Daoy (cell line): ENCODE results near the gene LMNA. TPM values are rescaled to one million over a fixed set of nuclear protein-coding genes. Genes with fewer than 3 reads are reported as not detected.
"Not testable (repeated sequence)": the region's sequence is repeated elsewhere in the genome, so short reads cannot be mapped to it uniquely, and the experiment has no call there.

Experiments
- DNase-seq: peaks from one replicate; pipeline ENCODE4 v3.0.0-alpha.2; 2015; ENCODE audit warnings: low read depth
- total RNA-seq: library from RNA; depleted of rRNA; stranded (reverse); fragments of >200 nt; shearing (Covaris generic); gene quantifications from 2 replicates; pipeline ENCODE4 v1.2.3, GENCODE V29; 2014

The LMNA gene
- total RNA-seq, 1 experiment from 2014 or later = 708 TPM

DNA sequence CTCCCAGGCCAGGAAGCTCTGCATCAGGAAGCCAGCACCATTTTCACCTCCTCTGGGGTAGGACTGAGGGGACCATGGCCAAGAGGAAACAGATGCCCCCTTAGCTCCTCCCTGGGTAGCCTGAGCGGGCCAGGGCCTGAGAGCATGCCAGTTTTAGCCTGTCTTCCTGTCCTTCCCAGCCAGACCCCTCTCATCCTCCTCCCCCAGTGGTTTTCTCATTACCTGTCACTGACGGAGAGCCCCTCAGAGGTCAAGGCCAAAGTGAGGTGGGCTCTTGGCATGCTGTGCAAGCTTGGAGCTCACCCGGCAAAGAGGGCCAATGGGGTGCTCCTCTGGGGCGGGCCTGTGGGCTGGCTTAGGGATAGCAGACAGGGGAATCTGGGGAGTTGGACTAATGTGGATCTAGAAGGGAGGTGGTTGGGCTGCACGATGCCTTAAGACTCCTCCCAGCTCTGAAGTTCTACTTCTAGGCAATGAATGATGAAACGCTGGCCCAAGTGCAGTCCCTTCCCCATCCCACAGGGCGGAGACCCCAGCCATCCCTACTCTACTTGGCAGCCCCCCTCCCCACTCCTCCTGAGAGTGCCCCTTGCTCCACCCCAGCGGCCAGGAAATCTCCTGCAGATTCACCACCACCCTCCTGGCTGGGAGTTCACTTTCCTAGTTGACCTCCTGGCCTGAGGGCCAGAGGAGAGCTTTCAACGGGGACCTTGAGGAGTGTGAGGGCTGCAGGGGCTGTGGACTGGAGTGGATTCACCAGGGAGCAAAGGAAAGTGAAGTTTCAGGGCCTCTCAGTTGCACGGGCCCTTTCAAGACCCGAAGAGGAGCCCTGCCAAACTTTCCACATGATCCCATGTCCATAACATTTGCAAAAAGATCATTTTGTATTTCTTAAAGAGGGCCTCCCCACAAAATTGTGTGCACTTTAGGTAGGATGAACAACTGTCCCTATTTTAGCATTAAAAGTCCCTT, 9.4 kb upstream of the LMNA start:
- no peak for DNase-seq

DNA sequence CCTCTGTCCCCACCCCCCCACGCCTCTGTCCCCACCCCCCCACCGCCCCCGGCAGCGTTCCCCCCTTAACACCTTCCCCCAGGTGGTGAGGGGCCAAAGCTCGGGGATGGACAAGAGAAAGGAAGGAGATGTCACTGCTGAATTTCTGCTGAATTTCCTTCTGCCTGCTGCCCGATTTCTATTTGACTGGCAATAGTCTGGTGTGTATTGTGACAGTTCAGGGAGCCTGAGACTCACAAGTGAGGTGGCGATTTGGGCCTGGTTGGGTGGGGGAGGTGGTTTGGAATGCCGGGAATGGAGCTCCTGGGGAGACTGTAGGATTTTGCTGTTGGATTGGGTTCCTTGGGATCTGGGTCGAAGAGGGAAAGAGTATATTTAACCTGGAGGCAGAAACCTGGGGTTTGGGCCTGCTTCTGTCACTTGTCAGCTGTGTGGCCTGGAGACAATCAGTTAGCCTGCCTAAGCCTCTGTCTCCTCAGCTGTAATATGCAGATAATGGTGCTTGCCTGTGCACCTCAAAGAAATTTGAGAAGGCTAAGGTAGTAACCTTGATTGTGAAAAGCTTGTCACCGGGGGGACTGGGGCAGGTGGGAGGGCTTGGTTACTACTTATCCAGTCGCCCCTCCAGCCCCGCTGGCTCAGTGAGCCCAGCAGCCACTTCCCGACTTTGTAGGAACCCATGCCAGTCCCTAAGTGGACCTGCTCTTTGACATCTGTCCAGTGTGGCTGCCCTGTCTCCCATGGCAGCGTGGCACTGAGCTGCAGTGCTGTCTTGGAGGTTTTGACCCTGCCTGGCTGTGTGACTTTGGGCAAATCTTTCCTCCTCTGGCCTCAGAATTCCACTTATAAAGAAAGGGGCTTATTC, 7.7 kb upstream of the LMNA start:
- DNase-seq = no peak

DNA sequence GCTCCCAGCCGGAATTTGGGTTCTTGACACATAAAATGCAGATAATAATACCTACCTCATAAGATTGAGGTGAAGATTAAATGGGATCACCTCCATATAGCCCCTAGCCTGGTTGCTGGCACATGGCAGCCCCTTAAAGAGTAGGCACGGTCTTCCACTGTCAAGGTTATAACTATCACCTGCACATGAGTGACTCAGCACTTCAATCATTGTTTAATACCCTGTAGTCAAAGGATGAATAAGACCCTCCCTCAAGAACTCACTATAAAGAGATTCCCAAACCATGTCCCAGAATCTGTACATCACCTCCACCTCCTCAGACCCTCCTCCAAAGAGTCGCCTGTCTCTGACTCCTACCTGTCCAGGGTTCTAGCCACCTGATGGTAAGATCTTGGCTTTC, 6.5 kb upstream of the LMNA start:
- no peak for DNase-seq

DNA sequence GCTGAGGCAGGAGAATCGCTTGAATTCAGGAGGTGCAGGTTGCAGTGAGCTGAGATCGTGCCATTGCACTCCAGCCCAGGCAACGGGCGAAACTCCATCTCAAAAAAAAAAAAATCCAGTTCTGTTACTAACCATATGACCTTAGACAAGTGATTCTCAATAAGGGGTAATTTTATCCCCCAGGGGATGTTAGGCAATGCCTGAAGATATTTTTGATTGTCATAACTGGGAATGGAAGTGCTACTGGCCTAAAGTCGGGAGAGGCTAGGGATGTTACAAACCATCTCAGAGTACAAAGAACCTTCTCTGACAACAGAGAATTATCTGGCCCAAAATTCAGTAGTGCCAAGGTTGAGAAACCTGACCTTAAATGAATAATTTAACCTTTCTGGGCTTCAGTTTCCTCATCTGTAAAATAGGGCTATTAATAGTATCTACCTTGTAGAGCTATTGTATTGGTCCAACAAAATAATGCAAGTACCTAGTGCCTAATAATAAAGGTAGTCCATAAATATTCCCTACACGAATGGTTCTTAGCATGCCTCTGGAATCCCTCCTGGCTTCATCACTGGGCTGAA, 5.8 kb upstream of the LMNA start:
- DNase-seq = no peak

DNA sequence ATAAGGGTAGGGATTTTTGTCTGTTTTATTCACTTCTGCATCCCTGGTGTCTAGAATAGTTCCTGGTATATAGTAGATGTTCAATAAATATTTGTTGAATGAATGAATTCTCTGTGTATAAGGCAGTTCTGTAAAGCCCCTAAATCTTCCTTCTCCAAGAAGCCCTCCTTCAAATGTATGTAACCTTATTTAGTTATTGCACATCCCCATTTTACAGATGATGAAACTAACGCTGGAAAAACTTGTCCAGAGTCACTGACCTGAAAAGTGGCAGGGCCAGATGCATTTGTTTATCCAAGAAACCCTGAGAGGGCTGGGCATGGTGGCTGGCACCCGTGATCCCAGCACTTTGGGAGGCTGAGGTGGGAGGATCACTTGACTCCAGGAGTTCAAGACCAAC, 4.3 kb upstream of the LMNA start:
- DNase-seq = no peak

DNA sequence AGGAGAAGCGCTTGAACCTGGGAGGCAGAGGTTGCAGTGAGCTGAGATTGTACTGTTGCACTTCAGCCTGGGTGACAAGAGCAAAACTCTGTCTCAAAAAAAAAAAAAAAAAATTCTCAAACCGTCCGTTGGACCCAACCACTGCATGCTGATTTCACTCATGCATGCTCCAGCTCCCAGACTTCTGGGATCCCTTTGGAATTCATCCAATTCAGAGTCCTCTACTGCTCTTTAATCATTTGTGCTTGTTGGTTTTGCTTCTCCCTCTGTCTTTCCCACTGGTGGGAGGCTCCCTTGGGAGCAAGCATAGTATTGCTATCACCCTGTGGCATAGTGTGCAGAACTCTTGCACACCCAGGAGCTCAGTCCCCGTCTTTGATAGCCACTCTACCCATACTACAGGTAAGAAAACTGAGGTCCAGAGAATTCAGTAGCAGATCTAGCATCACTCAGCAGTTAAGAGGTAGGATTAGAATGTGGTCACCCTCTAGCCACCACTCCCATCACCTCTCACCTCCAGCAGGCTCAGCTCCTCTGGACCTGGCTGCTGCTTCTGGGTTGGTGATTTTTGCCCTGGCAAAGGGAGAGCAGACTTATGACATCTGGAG, 3.1 kb upstream of the LMNA start:
- DNase-seq = no peak

DNA sequence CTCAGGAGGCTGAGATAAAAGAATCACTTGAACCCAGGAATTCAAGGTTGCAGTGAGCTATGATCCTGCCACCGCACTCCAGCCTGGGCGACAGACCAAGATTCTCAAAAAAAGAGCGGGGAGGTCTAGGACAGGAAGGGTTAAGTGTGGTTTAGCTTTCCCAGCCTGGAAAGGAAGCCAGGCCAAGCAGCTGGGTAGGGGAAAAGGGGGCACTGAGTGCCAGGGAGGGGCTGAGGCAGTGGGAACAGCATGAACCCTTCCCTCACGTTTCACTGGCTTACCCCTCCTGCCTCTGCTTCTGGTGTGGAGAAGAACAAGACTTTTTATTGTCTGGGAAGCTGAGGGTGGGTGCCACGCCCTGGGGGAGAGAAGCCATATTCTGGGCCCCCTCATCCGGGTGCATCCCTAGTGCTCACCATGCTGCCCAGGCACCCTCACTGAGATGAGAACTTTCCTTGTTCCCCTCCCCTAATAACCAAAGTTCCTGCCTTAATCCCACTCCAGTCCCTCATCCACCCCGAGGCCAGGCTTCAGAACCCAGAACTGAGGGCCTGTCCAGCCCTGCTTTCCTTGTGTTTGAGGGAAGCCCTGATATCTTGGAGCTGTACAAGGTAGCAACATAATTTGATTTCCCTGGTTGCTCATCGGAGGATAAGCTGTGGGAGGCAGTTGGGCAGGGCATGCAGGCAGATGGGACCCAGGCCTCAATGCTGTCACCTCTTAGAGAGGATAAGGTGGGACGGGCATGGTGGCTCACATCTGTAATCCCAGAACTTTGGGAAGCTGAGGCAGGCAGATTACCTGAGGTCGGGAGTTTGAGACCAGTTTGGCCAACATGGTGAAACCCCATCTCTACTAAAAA, 2.0 kb upstream of the LMNA start:
- DNase-seq = peak; percentile 39

DNA sequence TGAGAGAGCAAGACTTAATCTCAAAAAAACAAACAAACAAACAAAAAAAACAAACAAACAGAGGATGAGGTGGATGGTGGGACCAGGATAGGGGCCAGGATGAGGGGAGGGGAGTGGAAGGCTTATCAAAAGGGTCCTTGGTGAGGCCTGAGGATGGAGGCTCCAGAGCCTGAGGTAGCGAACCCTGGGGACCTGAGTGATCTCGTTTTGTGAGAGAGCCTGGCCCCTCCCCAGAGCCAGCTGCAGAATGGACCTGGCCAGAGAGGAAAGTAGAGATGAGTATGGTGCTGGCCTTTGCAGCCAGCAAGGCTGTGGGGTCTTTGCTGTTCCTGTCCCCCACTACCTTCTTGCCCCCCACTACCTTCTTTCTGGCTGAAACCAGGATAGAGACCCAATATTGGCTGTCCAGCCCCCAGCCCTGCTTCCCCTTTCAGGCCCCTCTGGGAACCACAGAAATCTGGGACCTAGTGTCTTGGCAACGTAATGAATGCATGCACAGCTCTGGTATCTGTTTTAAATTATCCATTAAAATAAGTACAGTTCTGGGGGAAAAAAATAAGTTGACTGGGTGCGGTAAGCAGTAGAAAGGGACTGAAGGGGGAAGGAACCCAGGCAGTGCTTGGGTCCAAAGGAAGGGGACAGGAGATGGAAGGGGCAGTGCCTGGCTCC, 1.1 kb upstream of the LMNA start:
- DNase-seq = no peak

DNA sequence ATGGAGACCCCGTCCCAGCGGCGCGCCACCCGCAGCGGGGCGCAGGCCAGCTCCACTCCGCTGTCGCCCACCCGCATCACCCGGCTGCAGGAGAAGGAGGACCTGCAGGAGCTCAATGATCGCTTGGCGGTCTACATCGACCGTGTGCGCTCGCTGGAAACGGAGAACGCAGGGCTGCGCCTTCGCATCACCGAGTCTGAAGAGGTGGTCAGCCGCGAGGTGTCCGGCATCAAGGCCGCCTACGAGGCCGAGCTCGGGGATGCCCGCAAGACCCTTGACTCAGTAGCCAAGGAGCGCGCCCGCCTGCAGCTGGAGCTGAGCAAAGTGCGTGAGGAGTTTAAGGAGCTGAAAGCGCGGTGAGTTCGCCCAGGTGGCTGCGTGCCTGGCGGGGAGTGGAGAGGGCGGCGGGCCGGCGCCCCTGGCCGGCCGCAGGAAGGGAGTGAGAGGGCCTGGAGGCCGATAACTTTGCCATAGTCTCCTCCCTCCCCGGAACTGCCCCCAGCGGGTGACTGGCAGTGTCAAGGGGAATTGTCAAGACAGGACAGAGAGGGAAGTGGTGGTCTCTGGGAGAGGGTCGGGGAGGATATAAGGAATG, 505 bp downstream of the LMNA start:
- no peak for DNase-seq

DNA sequence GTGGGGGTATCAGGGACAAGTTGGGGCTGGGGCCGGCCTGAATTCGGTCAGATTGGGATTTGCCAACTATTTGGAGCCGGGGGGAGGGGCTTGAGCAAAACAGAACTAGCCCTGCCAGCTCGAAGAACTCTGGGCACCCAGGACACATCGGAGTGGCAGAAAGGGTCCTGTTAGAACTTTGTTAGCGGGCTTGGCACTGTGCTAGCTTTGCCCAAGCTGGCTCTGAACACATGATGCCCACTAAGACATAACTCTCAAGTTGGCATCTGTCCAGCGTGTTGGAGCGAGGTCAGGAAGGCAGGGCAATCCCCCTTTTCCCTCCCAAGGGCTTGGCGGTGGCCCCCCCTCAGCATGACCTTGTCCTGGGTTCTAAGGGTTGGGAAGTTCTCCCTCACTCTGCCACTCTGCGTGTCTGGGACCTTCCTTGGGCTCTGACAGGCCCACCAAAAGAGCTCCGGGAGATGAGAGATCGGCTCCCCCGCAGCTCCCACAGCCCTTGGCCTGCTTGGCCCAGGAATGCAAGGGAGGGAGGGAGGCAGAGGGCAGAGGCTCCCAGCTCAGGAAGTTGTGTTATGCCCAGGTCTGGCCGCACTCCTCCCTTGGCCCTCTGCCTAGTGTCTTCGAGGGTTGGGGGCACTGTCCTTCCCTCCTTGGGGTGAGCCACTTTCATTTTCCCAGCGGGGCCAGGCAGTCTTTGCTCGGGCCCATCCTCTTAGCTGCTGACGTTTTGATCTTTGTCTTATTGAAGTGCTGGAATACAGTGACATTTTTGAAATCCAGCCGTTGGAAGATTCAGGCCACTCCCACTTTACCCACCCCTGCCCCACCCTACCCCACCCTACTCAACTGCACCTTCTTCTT, 1.2 kb downstream of the LMNA start:
- DNase-seq = peak; percentile 90

DNA sequence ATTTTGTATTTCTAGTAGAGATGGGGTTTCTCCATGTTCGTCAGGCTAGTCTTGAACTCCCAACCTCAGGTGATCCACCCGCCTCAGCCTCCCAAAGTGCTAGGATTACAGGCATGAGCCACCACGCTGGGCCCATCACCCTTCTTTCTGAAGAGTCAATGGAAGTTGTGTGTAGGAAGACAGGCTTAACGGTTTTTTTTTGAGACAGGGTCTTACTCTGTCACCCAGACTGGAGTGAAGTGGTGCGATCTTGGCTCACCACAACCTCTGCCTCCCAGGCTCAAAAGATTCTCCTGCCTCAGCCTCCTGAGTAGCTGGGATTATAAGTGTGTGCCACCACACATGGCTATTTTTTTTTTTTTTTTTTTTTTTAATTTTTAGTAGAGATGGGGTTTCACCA, 2.2 kb downstream of the LMNA start:
- not testable (repeated sequence) for DNase-seq

DNA sequence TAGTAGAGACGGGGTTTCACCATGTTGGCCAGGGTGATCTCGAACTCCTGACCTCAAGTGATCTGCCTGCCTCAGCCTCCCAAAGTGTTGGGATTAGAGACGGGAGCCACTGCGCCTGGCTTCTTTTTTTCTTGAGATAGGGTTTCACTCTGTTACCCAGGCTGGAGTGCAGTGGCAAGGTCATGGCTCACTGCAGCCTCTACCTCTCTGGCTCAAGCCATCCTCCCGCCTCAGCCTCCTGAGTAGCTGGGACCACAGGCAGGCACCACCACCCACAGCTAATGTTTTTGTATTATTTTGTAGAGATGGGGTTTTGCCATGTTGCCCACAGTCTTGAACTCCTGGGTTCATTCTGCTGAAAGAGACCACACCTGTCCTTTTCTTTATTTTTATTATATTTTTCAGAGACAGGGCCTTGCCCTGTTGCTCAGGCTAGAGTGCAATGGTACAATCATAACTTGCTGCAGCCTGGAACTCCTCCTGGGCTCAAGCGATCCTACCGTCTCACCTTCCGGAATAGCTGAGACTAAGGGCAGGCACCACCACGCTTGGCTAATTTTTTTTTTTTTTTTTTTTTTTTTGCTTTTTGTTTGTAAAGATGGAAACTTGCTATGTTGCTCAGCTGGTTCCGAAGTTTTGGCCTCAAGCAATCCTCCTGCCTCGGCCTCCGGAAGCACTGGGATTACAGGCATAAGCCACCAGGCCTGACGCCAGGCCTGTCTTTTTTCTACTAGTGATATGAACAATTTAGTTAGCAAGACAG, 3.1 kb downstream of the LMNA start:
- DNase-seq = no peak

DNA sequence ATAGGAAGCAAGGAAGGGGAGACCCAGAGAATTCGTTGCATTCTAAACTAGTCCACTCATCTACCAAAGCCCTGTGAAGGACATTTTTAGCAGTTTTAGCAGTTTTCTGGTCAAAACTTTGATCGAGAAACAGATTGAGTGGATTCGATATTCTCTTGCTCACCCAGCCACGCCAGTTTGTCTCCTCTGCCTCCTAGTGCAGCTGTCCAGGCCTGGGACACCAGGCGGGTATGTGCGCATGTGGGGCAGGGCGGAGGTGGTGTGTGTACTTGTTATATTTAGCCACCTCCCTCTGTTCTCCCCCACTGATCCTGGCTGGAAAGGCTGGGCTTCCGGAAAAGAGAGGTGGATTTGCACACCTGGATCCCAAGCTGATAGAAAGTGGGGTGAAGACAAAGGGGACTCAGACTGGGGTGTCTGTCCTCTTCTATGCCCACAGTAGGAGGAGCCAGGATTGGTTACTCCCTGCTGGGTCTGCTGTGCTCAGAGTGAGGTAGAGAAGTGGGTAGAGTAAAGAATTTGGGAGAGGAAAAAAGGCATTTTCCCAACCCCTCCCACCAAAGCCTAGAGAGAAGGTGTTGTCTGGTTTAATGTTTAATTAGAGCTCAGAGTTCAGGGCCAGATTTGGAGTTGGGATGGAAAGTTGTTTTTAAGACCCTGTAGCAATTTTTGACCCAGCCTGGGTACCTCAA, 3.8 kb downstream of the LMNA start:
- no peak for DNase-seq

DNA sequence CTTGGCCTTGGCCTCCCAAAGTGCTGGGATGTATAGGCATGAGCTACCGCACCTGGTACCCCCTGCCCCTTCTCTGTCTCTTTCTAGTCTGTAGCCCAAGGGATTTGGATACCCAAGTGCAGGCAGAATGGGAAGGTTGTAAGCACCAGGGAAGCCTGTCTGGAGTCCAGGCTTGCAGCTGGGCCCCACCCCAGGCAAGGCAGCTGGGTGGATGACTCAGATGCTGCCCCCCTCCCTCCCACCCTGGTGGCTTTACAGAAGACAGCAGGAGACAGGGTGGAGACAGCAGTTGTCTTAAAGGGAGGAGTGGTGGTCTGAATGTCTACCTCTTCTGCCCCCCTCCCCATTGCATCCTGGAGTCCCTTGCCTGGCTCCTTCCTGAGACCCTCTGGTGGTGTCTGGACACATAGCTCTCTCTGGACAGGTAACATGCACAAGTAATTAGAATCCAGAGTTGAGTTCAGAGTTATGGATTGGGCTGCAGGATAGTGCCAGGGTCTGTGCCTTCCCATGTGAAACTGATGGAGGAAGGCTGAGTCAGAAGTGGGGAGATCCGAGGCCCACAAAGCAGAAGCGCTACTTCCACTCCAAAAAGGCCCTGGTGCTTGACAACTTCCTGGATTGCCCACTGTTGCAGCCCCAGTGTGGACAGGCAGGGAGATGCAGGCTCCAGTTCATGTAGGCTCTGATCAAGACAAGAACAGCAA, 5.1 kb downstream of the LMNA start:
- DNase-seq = peak; percentile 81

DNA sequence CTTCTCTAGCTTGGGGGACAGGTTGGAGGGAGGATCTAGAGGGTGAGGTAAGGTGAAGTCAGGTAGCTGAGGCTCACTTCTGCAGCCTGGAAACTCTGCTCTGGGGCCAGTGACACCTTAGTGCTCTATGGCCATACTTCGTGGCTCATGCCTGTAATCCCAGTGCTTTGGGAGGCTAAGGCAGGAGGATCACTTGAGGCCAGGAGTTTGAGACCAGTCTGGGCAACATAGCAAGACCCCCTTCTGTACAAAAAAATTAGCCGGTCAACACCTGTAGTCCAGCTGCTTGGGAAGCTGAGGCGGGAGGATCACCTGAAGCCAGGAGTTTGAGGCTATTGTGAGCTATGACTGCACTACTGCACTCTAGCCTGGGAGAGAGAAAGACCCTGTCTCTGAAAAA, 5.8 kb downstream of the LMNA start:
- no peak for DNase-seq

DNA sequence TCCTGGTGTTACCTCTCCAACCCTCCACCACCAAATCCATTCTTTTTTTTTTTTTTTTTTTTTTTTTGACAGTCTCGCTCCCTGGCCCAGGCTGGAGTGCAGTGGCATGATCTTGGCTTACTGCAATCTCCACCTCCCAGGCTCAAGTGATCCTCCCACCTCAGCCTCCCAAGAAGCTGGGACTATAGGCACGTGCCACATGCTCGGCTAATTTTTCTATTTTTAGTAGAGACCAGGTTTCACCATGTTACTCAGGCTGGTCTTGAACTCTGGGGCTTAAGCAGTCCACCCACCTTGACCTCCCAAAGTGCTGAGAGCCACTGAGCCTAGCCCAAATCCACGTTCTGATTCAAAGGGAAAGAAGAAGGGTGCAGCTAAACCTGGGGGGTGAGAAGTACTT, 6.5 kb downstream of the LMNA start:
- DNase-seq = not testable (repeated sequence)

DNA sequence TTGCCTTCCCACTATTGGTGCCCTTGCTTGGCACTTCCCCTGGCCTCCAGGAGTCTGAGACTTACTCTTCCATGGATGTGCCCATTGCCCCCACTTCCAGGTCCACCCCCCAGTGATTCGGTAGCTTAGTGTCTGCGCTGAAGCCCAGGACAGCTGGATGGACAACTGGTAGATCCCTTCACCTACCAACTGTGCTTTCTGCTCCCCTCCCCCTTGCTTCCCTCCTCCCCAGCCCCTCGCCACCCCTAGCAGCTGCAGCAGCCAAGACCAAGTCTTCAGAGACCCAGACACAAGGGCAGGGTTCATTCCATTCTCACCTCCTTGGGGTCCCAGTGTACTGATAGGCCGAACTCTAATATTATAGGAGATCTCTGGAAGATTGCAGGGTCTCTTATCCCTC, 6.9 kb downstream of the LMNA start:
- no peak for DNase-seq
